Stromal cell of bone marrow (primary cell): ENCODE data around the gene JADE3.
"Not testable (repeated sequence)": the region's sequence is repeated elsewhere in the genome, so short reads cannot be mapped to it uniquely, and the experiment has no call there.

Source experiments
- DNase-seq: peaks from one replicate; pipeline ENCODE4 v3.0.0-alpha.2; 2012; ENCODE audit warnings: low read depth

The JADE3 gene

GRCh38 chrX:46935295-46935694, 23.1 kb downstream of the JADE3 start:
- no peak for DNase-seq

GRCh38 chrX:46938589-46938988, 26.4 kb downstream of the JADE3 start:
- no peak for DNase-seq

DNA sequence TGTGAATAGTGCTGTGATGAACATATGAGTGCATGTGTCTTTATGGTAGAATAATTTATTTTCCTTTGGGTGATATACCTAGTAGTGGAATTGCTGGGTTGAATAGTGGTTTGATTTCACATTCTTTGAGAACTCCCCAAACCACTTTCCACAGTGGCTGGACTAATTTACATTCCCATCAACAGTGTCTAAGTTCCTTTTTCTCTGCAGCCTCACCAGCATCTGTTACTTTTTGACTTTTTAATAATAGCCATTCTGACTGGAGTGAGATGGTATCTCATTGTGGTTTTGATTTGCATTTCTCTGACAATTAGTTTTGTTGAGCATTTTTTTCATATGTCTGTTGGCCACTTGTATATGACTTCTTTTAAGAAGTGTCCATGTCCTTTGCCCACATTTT, 29.1 kb downstream of the JADE3 start:
- no peak for DNase-seq

- DNase-seq, result no peak
Observed at GRCh38 chrX:46953137-46953527, 40.9 kb downstream of the JADE3 start.

- DNase-seq, result no peak
Observed at GRCh38 chrX:46953597-46953996, 41.4 kb downstream of the JADE3 start.

- no peak for DNase-seq
Observed at GRCh38 chrX:46954716-46955115, 42.5 kb downstream of the JADE3 start.

GRCh38 chrX:46956589-46956988, 44.4 kb downstream of the JADE3 start:
- DNase-seq, result not testable (repeated sequence)

GRCh38 chrX:46957297-46957696, 45.1 kb downstream of the JADE3 start:
- no peak for DNase-seq

- no peak for DNase-seq
Observed at GRCh38 chrX:46959101-46959500, 46.9 kb downstream of the JADE3 start.

GRCh38 chrX:46959985-46960700, 47.9 kb downstream of the JADE3 start:
- no peak for DNase-seq

- DNase-seq, result no peak
Observed at GRCh38 chrX:46961097-46961496, 48.9 kb downstream of the JADE3 start.

DNA sequence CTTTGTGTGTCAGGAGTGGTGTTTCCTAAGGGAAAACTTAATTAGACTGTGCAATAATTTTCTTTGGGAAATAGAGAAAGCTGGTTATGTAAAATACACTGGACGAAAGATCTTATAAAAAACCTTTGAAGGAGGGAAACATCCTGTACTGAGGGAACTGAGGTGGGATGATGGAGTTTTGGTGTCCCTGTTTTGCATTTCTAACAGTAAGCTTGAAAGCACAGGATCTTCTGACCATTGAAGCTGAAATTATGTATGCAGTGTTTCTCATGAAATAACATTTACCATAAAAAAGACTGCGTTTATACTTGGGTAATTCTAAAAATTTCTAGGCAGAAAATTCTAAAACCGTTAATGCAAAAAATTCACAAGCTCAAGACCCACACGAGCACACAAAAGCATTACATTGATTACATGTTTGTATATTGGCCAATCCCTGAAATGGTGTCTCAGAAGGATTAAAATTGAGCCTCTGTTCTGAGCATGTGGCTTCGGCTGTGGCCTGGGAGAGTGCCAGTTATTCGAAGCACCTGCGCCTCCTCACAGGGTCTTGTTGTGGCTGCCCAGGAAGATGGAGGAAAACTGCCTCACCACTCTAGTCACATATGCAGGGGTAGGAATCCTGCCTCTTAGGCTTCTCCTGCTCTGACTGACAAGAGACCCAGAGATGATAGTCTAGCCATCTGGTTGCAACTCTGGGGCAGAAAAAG, 49.5 kb downstream of the JADE3 start:
- no peak for DNase-seq

- DNase-seq, result no peak
Observed at GRCh38 chrX:46965125-46965758, 53.0 kb downstream of the JADE3 start.

GRCh38 chrX:46967547-46967946, 55.3 kb downstream of the JADE3 start:
- no peak for DNase-seq

DNA sequence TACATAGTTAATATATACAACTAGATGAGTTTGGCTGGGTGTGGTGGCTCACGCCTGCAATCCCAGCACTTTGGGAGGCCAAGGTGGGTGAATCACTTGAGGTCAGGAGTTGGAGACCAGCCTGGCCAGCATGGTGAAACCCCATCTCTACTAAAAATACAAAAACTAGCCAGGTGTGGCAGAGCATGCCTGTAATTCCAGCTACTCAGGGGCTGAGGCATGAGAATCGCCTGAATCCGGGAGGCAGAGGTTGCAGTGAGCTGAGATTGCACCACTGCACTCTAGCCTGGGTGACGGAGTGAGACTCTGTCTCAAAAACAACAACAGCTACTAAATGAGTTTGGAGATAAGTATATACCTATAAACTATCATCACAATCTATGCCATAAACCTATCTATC, 64.8 kb downstream of the JADE3 start:
- not testable (repeated sequence) for DNase-seq

GRCh38 chrX:46978341-46979291, 66.4 kb downstream of the JADE3 start:
- peak; percentile 38 for DNase-seq

DNA sequence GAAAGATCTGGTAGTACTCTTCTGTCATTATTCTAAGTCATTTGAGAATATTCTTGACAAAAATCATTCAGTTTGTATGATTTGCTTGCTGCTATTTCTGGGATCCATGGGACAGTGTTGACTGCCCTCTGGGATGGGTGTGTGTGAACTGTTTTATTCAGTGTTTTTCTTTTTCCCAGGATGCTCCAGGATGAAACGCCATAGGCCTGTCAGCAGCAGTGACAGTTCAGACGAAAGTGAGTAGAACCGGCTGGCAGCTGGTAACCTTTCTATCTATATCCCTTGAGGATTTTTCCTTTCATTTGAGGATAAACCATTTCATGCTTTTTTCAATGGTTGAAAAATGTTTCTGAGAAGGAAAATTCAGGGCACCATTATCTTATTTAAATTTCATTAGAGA, 72.5 kb downstream of the JADE3 start:
- no peak for DNase-seq

DNA sequence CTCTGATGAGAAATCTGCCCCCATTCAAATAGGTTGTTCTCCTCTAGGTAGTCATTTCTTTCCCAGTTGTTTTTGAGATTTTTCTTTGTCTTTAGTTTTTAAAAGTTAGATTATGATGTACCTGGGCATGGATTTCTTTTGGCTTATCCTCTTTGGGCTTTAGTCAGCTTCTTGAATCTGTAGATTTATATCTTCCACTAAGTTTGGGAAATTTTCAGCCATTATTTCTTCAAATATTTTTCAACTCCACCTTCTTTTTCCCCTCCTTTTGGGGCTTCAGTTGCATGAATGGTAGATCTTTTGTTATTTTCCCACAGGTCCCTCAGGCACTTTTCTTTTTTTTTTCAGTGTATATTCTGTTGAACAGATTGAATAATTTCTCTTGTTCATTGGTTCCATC, 77.3 kb downstream of the JADE3 start:
- no peak for DNase-seq

GRCh38 chrX:46991664-46992063, 79.4 kb downstream of the JADE3 start:
- no peak for DNase-seq

DNA sequence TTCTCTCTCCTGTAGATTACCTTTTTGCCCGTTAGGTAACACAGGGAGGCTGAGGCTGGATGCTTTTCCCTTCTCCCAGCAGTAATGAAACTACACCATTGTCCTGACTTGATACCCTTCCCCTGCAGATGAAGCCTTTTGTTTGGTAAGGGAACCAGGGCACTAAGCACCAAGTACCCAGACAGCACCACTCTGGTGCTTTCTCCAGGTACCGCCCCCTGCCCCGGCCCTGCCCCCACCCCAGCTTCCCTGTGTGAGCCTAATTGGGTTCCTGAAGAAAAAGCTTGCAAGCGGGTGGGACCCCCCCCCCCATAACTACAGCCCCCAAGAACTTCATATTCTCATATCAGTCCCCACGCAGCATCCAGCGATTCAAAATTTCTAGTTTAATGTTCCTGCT, 79.8 kb downstream of the JADE3 start:
- no peak for DNase-seq

DNA sequence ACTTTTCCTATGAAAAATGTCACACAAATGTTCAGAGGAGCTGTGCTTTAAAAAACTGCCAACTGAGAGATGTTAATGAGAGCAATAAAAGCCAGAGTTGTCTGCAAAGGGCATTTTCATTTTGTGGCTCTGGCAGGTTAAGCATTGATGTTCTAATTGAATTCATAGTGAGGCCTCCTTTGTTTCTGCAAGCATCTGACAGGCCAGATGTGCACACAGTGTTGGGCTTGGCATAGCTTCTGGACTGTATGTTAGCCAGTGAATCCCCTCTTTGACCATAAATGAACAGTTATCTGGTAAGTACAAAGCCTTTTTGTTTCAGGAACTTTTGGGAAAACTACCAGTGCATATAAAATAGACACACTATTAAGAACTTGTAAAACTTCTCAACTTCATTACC, 81.9 kb downstream of the JADE3 start:
- DNase-seq, result no peak

- no peak for DNase-seq
Observed at GRCh38 chrX:47012131-47012530, 99.9 kb downstream of the JADE3 start.
